WTC11 (cell line): ENCODE measurements around the gene GRM7. TPM values are rescaled to one million over a fixed set of nuclear protein-coding genes. Genes with fewer than 3 reads are reported as not detected.

Experiments
- ATAC-seq: fragments of 200-7000 bp; cut with Tn5 transposase; 2 replicates; pipeline ENCODE4 v1.10.0; 2021; ENCODE audit warnings: mild to moderate bottlenecking, moderate library complexity
- CTCF ChIA-PET: fragments of 300-600 bp; sonication (Branson Sonifier 250); formaldehyde crosslinking; loops from one replicate; lab custom pipeline; 2021; ENCODE audit warnings: antibody characterized with exemption; lab: Charles Lee
- POLR2A ChIA-PET: fragments of 350-600 bp; sonication (Branson Sonifier 250); formaldehyde crosslinking; loops from one replicate; lab custom pipeline; 2021; ENCODE audit warnings: antibody characterized with exemption; lab: Charles Lee
- DNase-seq: peaks from one replicate; pipeline ENCODE4 v3.0.0; 2021; ENCODE audit warnings: low spot score
- H3K27ac Mint-ChIP-seq: 2 replicates; pipeline ENCODE4 v1.8.0; 2021; ENCODE audit warnings: mixed read lengths
- H3K27me3 Mint-ChIP-seq: 2 replicates; pipeline ENCODE4 v1.8.0; 2021; ENCODE audit warnings: low read depth, mild to moderate bottlenecking, moderate library complexity, mixed read lengths
- H3K36me3 Mint-ChIP-seq: 2 replicates; pipeline ENCODE4 v1.8.0; 2021; ENCODE audit warnings: mixed read lengths
- H3K4me1 Mint-ChIP-seq: 2 replicates; pipeline ENCODE4 v1.8.0; 2022; ENCODE audit warnings: mixed read lengths
- H3K4me3 Mint-ChIP-seq: 2 replicates; pipeline ENCODE4 v1.8.0; 2021; ENCODE audit warnings: mild to moderate bottlenecking, moderate library complexity, mixed read lengths
- H3K9me3 Mint-ChIP-seq: 2 replicates; pipeline ENCODE4 v1.8.0; 2021; ENCODE audit warnings: mixed read lengths
- ELF4 ChIP-seq: sonication (generic); formaldehyde crosslinking; IDR thresholded peaks from 2 replicates; pipeline ENCODE4 v1.8.1; 2022; ENCODE audit warnings: low read depth, mild to moderate bottlenecking, moderate library complexity, missing genetic modification reagents
- GTF2I ChIP-seq: fragments of 250-450 bp; sonication (Bioruptor Pico); conservative IDR thresholded peaks from 2 replicates; pipeline ENCODE4 v1.4.0; 2021; ENCODE audit warnings: mild to moderate bottlenecking
- IRF2 ChIP-seq: sonication (generic); formaldehyde crosslinking; IDR thresholded peaks from 2 replicates; pipeline ENCODE4 v1.8.0; 2022; ENCODE audit warnings: low read depth, missing genetic modification reagents, borderline replicate concordance
- NR2C2 ChIP-seq: sonication (generic); formaldehyde crosslinking; IDR thresholded peaks from 2 replicates; pipeline ENCODE4 v1.8.0; 2022; ENCODE audit warnings: mild to moderate bottlenecking, missing genetic modification reagents
- SP1 ChIP-seq: sonication (generic); formaldehyde crosslinking; conservative IDR thresholded peaks from 2 replicates; pipeline ENCODE4 v1.8.1; 2022; ENCODE audit warnings: missing genetic modification reagents
- ZNF219 ChIP-seq: sonication (generic); formaldehyde crosslinking; IDR thresholded peaks from 2 replicates; pipeline ENCODE4 v1.8.0; 2023; ENCODE audit warnings: missing genetic modification reagents, mild to moderate bottlenecking, borderline replicate concordance
- ZNF232 ChIP-seq: sonication (generic); formaldehyde crosslinking; IDR thresholded peaks from 2 replicates; pipeline ENCODE4 v1.8.0; 2022; ENCODE audit warnings: mild to moderate bottlenecking, missing genetic modification reagents
- ZNF396 ChIP-seq: fragments of 250-450 bp; sonication (Bioruptor Pico); IDR thresholded peaks from 2 replicates; pipeline ENCODE4 v1.8.0; 2021; ENCODE audit warnings: mild to moderate bottlenecking, moderate library complexity, borderline replicate concordance
- ZNF532 ChIP-seq: fragments of 250-450 bp; sonication (Bioruptor Pico); IDR thresholded peaks from 2 replicates; pipeline ENCODE4 v1.9.0; 2021; ENCODE audit warnings: mild to moderate bottlenecking, borderline replicate concordance
- total RNA-seq: library from RNA; stranded (reverse); gene quantifications from 3 replicates; pipeline ENCODE4 v1.2.3, GENCODE V29; 2021
- TF ChIP-seq, protein P1 (sequence below): fragments of 250-450 bp; sonication (Bioruptor Pico); conservative IDR thresholded peaks from 2 replicates; pipeline ENCODE4 v1.9.0; 2021; ENCODE audit warnings: mild to moderate bottlenecking
- TF ChIP-seq, protein P2 (sequence below): sonication (generic); formaldehyde crosslinking; IDR thresholded peaks from 2 replicates; pipeline ENCODE4 v1.8.0; 2023; ENCODE audit warnings: missing genetic modification reagents
- TF ChIP-seq, protein P3 (sequence below): sonication (generic); formaldehyde crosslinking; IDR thresholded peaks from 2 replicates; pipeline ENCODE4 v1.8.0; 2023; ENCODE audit warnings: mild to moderate bottlenecking, missing genetic modification reagents
- TF ChIP-seq, protein P4 (sequence below): sonication (generic); formaldehyde crosslinking; IDR thresholded peaks from 2 replicates; pipeline ENCODE4 v1.8.0; 2022; ENCODE audit warnings: mild to moderate bottlenecking, missing genetic modification reagents

GRM7 gene
- total RNA-seq, 1 experiment from 2014 or later: 0.42 TPM

- Mint-ChIP-seq H3K36me3 (no peaks in the 10 kb centered on the region), H3K27ac (no peak overlapping the region), H3K9me3 (peaks cover 8% of the 10 kb centered on the region), H3K4me3 (no peak overlapping the region), H3K27me3 (no peaks in the 10 kb centered on the region), H3K4me1 (peaks cover 10% of the 10 kb centered on the region)
- TF ChIP-seq, protein P1, sequence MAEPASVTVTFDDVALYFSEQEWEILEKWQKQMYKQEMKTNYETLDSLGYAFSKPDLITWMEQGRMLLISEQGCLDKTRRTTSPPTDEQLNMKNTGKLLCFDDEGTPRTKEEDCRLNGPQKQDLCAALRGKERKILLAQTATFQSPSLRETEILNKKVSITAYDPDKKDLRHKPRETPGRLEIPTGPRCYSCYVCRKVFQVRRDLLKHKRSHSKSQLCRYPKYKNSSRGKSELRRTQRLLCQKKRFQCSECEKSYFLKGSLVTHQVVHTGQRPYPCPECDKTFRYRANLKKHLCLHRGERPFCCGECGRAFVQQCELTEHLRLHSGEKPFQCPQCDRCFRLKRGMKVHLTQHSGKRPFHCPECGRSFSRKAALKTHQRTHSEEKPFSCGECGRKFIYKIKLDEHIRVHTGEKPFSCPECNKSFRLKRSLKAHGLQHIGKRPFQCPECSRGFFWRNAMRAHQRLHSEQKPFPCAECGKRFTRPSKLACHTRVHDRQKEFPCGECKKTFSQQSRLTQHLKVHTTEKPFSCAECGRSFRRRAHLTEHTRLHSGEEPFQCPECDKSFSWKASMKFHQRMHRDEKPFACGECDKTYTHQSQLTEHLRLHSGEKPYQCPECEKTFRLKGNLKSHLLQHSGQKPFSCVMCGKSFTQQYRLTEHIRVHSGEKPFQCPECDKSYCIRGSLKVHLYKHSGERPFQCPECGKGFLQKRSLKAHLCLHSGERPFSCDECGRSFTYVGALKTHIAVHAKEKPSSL (CRISPR knock-in tag): no peak
- TF ChIP-seq ZNF219 (CRISPR knock-in tag) (no peak), SP1 (CRISPR knock-in tag) (no peak)
- ChIA-PET POLR2A (no interaction called here), CTCF (no interaction called here)
- no peak for DNase-seq
- no peak for ATAC-seq
Measured at GRCh38 chr3:7271631-7272030, 410.7 kb downstream of the GRM7 start.

GRCh38 chr3:7272203-7272602, 411.3 kb downstream of the GRM7 start:
- CTCF ChIA-PET: no interaction called here
- Mint-ChIP-seq H3K27ac (no peak overlapping the region), H3K4me3 (no peak overlapping the region), H3K27me3 (no peaks in the 10 kb centered on the region), H3K4me1 (peaks cover 10% of the 10 kb centered on the region), H3K9me3 (peaks cover 6% of the 10 kb centered on the region), H3K36me3 (no peaks in the 10 kb centered on the region)
- ATAC-seq (no peak), DNase-seq (no peak)
- TF ChIP-seq, protein P2, sequence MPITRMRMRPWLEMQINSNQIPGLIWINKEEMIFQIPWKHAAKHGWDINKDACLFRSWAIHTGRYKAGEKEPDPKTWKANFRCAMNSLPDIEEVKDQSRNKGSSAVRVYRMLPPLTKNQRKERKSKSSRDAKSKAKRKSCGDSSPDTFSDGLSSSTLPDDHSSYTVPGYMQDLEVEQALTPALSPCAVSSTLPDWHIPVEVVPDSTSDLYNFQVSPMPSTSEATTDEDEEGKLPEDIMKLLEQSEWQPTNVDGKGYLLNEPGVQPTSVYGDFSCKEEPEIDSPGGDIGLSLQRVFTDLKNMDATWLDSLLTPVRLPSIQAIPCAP: no peak
- TF ChIP-seq GTF2I: no peak
- no peak for TF ChIP-seq ELF4 (CRISPR knock-in tag)
- no peak for TF ChIP-seq ZNF532
- TF ChIP-seq IRF2 (CRISPR knock-in tag): no peak
- TF ChIP-seq, protein P3, sequence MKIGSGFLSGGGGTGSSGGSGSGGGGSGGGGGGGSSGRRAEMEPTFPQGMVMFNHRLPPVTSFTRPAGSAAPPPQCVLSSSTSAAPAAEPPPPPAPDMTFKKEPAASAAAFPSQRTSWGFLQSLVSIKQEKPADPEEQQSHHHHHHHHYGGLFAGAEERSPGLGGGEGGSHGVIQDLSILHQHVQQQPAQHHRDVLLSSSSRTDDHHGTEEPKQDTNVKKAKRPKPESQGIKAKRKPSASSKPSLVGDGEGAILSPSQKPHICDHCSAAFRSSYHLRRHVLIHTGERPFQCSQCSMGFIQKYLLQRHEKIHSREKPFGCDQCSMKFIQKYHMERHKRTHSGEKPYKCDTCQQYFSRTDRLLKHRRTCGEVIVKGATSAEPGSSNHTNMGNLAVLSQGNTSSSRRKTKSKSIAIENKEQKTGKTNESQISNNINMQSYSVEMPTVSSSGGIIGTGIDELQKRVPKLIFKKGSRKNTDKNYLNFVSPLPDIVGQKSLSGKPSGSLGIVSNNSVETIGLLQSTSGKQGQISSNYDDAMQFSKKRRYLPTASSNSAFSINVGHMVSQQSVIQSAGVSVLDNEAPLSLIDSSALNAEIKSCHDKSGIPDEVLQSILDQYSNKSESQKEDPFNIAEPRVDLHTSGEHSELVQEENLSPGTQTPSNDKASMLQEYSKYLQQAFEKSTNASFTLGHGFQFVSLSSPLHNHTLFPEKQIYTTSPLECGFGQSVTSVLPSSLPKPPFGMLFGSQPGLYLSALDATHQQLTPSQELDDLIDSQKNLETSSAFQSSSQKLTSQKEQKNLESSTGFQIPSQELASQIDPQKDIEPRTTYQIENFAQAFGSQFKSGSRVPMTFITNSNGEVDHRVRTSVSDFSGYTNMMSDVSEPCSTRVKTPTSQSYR (CRISPR knock-in tag): no peak
- TF ChIP-seq NR2C2 (CRISPR knock-in tag): no peak
- TF ChIP-seq, protein P4, sequence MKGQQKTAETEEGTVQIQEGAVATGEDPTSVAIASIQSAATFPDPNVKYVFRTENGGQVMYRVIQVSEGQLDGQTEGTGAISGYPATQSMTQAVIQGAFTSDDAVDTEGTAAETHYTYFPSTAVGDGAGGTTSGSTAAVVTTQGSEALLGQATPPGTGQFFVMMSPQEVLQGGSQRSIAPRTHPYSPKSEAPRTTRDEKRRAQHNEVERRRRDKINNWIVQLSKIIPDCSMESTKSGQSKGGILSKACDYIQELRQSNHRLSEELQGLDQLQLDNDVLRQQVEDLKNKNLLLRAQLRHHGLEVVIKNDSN: no peak
- TF ChIP-seq ZNF232: no peak
- TF ChIP-seq ZNF396 (CRISPR knock-in tag): no peak
- POLR2A ChIA-PET: no interaction called here
